Loucy (cell line): Measurements from ENCODE around the gene KLHL8.

Experiments used
- H2AFZ ChIP-seq: fragments of 200-600 bp; sonication (generic); 2 replicates; pipeline ENCODE4 v1.6.0; 2016; ENCODE audit warnings: antibody characterized with exemption, mild to moderate bottlenecking, low read length, moderate library complexity
- H3F3A ChIP-seq: fragments of 200-600 bp; 2 replicates; pipeline ENCODE4 v1.6.0; 2016; ENCODE audit warnings: antibody characterized with exemption, low read depth, mild to moderate bottlenecking
- H3K27me3 ChIP-seq: fragments of 200-600 bp; sonication (generic); 2 replicates; pipeline ENCODE4 v1.6.1; 2014; ENCODE audit warnings: low read length, mild to moderate bottlenecking; ENCODE audit not compliant: insufficient read depth, poor library complexity, severe bottlenecking
- H3K36me3 ChIP-seq: fragments of 200-600 bp; sonication (generic); 2 replicates; pipeline ENCODE4 v1.6.1; 2016; ENCODE audit warnings: low read length; ENCODE audit not compliant: insufficient read depth
- H3K4me1 ChIP-seq: fragments of 200-600 bp; sonication (generic); 2 replicates; pipeline ENCODE4 v1.5.1; 2014; ENCODE audit warnings: low read length, mild to moderate bottlenecking; ENCODE audit not compliant: insufficient read depth, poor library complexity, severe bottlenecking
- H3K4me2 ChIP-seq: fragments of 200-600 bp; sonication (generic); 2 replicates; pipeline ENCODE4 v1.6.0; 2014; ENCODE audit warnings: antibody characterized with exemption, low read length, low read depth, mild to moderate bottlenecking; ENCODE audit not compliant: poor library complexity, severe bottlenecking
- H3K4me3 ChIP-seq: fragments of 200-600 bp; sonication (generic); 2 replicates; pipeline ENCODE4 v1.5.1; 2014; ENCODE audit warnings: low read length, mild to moderate bottlenecking, mixed read lengths; ENCODE audit not compliant: poor library complexity, severe bottlenecking
- H3K79me2 ChIP-seq: fragments of 200-600 bp; sonication (generic); 2 replicates; pipeline ENCODE4 v1.6.1; 2014; ENCODE audit warnings: low read length; ENCODE audit not compliant: insufficient read depth
- H3K9ac ChIP-seq: fragments of 200-600 bp; sonication (generic); 2 replicates; pipeline ENCODE4 v1.6.0; 2014; ENCODE audit warnings: mild to moderate bottlenecking, low read depth, low read length, moderate library complexity; ENCODE audit not compliant: poor library complexity, severe bottlenecking
- H3K9me2 ChIP-seq: fragments of 200-600 bp; sonication (generic); replicated peaks from 2 replicates; pipeline ENCODE4 v1.6.1; 2016; ENCODE audit warnings: low read depth, low read length, mixed read lengths
- H3K9me3 ChIP-seq: fragments of 200-600 bp; sonication (generic); 2 replicates; pipeline ENCODE4 v1.6.1; 2014; ENCODE audit warnings: mild to moderate bottlenecking, antibody characterized with exemption, low read length, low read depth; ENCODE audit not compliant: insufficient read depth
- H4K20me1 ChIP-seq: fragments of 200-600 bp; sonication (generic); 2 replicates; pipeline ENCODE4 v1.6.0; 2014; ENCODE audit warnings: antibody characterized with exemption, low read length, mild to moderate bottlenecking; ENCODE audit not compliant: insufficient read depth, poor library complexity, severe bottlenecking
- CTCF ChIP-seq: fragments of 200-600 bp; sonication (generic); conservative IDR thresholded peaks from 2 replicates; pipeline ENCODE4 v1.5.1; 2014; ENCODE audit warnings: mild to moderate bottlenecking, antibody characterized with exemption, low read length
- EZH2phosphoT487 ChIP-seq: fragments of 200-600 bp; IDR thresholded peaks from 2 replicates; pipeline ENCODE4 v1.6.1; 2018; ENCODE audit warnings: antibody characterized with exemption, mild to moderate bottlenecking, moderate library complexity, borderline replicate concordance

Gene KLHL8

GRCh38 chr4:87239194-87239593 lies 18.8 kb upstream of the KLHL8 start:
- H3K79me2 ChIP-seq: no peaks in the 10 kb centered on the region
- no peak overlapping the region for H3K4me2 ChIP-seq
- no peaks in the 10 kb centered on the region for H3K9me2 ChIP-seq
- H3K4me1 ChIP-seq: peaks cover 7% of the 10 kb centered on the region
- no peak overlapping the region for H2AFZ ChIP-seq
- H3K9me3 ChIP-seq: peaks cover 17% of the 10 kb centered on the region
- H3K4me3 ChIP-seq: no peak overlapping the region
- no peaks in the 10 kb centered on the region for H4K20me1 ChIP-seq
- no peaks in the 10 kb centered on the region for H3F3A ChIP-seq
- H3K27me3 ChIP-seq: no peaks in the 10 kb centered on the region
- TF ChIP-seq EZH2phosphoT487 (no peak), CTCF (no peak)
- no peak overlapping the region for H3K9ac ChIP-seq
- H3K36me3 ChIP-seq: no peaks in the 10 kb centered on the region

- H3F3A ChIP-seq: no peaks in the 10 kb centered on the region
- H3K9me2 ChIP-seq: no peaks in the 10 kb centered on the region
- H3K4me1 ChIP-seq: peaks cover 7% of the 10 kb centered on the region
- peak overlapping the region; percentile 35; the same call in 1 of the 2 replicates for H2AFZ ChIP-seq
- no peaks in the 10 kb centered on the region for H3K9me3 ChIP-seq
- no peak overlapping the region for H3K4me2 ChIP-seq
- H3K9ac ChIP-seq: no peak overlapping the region
- H4K20me1 ChIP-seq: no peaks in the 10 kb centered on the region
- H3K27me3 ChIP-seq: no peaks in the 10 kb centered on the region
- H3K79me2 ChIP-seq: no peaks in the 10 kb centered on the region
- no peak overlapping the region for H3K4me3 ChIP-seq
- no peak for TF ChIP-seq CTCF
- no peaks in the 10 kb centered on the region for H3K36me3 ChIP-seq
These were observed 16.4 kb upstream of the KLHL8 start for GRCh38 chr4:87236861-87237260.

- Histone ChIP-seq H3K9me2 (no peaks in the 10 kb centered on the region), H3K4me1 (peaks cover under 1% of the 10 kb centered on the region), H3K4me3 (peak overlapping the region; percentile 72), H3K27me3 (no peaks in the 10 kb centered on the region), H4K20me1 (no peaks in the 10 kb centered on the region), H2AFZ (peak overlapping the region; percentile 95), H3K9me3 (no peaks in the 10 kb centered on the region), H3F3A (no peaks in the 10 kb centered on the region), H3K79me2 (no peaks in the 10 kb centered on the region), H3K36me3 (no peaks in the 10 kb centered on the region), H3K9ac (peak overlapping the region; percentile 56), H3K4me2 (peak overlapping the region; percentile 67)
- no peak for TF ChIP-seq CTCF
- TF ChIP-seq EZH2phosphoT487: no peak
These were observed 14.7 kb upstream of the KLHL8 start for GRCh38 chr4:87235020-87235671.
